GM12801 (cell line): ENCODE data around the gene ANO2.

Experiments used
- TF ChIP-seq, protein P1 (sequence below): IDR thresholded peaks from one replicate; pipeline ENCODE4 v1.5.1; 2011; ENCODE audit warnings: control low read depth; ENCODE audit not compliant: insufficient read length; ENCODE audit errors: extremely low read depth

Gene ANO2

DNA sequence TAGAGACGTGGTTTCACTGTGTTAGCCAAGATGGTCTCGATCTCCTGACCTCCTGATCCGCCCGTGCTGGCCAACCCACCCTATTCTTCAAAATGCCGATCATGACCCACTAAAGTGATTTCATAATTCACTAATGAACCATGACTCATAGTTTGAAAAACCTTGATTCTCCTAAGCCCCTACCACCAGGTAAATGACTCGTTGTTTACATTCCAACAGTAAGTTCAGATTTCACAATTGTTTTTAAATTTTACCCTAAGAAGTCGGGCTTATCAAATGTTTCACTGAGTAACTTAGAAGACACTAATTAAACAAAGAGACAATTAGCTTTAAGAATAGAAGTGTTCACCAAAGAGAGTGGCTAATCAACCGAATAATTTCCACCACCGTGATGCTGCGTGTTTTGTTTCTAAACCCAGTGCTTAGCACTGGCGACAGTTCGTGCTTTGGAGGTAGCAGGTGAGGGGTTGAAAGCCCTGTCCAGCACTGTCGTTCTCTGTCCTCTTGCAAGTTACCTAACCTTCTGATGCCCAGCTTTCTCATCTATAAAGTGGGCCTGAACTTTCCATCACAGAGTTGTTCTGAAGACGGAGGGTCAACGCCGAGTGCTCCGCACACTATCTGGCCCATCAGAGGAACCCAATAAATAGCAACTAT is 376.6 kb downstream of the ANO2 start:
- TF ChIP-seq, protein P1, sequence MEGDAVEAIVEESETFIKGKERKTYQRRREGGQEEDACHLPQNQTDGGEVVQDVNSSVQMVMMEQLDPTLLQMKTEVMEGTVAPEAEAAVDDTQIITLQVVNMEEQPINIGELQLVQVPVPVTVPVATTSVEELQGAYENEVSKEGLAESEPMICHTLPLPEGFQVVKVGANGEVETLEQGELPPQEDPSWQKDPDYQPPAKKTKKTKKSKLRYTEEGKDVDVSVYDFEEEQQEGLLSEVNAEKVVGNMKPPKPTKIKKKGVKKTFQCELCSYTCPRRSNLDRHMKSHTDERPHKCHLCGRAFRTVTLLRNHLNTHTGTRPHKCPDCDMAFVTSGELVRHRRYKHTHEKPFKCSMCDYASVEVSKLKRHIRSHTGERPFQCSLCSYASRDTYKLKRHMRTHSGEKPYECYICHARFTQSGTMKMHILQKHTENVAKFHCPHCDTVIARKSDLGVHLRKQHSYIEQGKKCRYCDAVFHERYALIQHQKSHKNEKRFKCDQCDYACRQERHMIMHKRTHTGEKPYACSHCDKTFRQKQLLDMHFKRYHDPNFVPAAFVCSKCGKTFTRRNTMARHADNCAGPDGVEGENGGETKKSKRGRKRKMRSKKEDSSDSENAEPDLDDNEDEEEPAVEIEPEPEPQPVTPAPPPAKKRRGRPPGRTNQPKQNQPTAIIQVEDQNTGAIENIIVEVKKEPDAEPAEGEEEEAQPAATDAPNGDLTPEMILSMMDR: no peak

DNA sequence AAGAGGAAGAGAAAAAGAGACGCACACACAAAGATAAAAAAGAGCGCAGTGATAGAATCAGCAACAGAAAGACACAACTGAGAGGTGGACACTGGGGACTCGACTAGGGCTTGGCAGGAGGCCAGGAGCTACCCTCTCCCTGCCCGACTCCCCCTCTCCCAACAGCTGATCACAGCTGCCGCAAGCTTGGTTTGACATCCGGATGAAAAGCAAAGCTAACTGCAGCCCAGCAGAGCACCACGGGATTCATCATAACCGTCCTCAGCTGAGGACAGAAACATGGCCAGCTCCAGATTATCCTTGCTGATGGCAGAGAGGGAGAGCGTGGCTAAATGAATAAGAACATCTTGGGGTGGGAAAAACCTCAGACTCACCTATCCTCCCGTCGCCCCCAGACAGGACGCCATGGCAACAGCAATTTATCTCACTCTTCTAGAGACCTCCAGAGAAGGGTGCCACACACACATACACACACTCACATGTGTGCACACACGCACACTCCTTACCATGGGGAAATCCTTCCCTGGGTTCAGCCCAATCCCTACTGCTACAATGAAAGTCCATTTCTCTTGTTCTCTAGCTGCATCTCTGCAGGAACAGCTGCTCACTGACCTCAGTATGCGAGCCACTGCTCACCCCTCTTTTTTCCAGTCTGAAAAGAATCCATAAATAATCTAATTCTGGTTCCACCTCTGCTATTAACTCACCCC is 377.9 kb downstream of the ANO2 start:
- TF ChIP-seq, protein P1: no peak

DNA sequence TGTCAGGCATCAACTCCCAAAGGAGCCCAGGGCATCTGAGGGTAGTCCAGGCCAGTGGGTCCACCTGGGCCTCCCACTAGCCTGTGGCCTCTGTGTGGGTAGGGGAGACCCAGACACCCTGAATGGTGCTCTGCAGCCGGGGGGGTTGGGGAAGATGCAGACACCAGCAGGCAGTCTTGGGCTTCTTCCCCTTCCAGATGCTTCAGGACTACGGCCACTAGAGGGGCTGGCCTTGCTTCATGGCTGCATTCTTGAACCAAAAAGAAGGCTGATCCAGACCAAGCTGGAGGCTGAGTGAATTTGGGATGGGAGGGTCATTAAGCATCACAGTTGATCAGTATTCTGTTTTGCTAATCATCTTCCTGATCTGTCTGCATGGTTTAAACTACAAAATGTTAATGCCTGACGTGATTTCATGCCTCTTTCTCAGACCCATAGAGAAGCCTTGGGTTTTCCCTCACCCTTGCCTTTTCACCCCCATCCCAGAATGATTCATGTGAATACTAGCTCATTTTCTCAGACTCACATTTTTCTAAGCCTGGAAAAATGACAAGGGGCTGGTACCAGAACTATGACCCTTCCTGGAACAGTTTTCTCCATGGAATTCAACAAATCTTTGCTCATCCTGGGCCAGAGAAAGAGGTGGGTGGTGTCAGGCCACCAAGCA is 379.0 kb downstream of the ANO2 start:
- TF ChIP-seq, protein P1: no peak

DNA sequence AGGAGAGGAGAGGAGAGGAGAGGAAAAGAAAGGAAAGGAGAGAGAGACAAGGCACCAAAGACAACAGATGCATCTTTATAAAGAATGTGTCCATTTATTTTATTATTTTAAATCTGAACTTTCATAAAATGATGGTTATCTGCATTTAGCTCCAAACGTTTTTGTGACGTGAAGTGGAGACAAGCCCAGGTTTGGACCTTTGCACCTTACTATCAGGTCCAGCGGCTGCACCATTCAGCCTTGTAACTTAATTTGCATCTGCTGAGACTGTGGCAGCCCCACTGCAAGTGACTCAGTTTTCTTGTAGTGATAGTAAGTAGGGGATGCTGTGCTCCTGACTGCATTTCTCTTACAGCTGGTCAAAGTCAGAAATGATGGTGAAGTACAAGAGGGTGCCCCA is 382.5 kb downstream of the ANO2 start:
- TF ChIP-seq, protein P1: no peak

DNA sequence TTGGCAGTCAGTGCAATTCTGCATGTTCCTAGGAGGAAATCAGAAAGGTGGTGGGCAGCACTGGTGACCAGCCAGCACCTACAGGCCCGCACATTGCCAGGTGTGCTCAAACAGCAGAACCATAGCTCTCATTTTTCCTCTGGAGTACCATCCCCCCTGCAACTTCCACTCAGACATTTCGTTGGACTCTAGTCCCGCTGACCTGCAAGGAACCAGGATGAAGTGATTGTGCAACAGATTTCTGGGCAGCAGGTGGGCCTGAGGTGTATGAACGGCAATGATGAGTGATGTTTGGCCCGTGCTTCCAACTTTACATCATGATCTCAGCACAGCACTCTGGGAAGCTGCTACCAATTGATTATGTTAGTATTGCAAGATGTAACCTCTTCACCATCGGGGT is 383.2 kb downstream of the ANO2 start:
- TF ChIP-seq, protein P1: no peak

DNA sequence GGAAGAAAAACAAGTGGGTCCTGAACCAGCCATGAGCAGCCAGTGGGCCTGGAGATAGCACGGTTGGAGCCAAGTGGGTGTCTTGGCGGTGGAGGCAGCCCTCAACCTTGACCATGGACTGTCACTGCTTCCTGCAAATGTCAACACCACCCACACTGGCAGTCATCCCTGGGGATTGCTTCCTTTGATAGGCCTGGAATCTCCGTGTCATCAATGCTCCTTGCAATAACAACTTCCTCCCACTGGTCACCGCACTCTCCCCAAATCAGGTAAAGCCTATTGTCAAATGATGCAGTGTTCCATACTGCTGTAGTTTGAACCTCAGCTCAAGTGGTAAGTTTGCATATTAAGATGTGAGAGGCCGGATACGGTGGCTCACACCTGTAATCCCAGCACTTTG is 384.0 kb downstream of the ANO2 start:
- TF ChIP-seq, protein P1: no peak

DNA sequence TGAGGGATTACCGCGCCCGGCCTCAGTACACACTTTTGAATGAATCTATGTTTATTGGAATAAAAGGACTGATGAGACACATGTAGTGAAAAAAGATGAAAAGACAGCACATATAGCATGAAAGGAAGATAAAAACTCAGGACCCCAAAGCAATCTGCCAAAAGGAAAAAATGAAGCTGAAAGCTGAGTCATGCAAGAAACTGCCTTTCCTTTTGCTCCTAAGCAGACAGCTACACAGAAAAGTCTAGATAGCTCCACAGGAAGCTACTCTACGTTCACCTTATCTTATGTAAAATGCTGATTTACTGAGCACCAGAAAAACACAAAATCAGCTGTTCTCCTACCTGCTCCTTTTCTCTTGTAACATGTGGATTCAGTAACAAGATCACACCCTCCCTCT is 384.8 kb downstream of the ANO2 start:
- TF ChIP-seq, protein P1: no peak
